Left lung (tissue), 10 donors: ENCODE results near the gene NSRP1. TPM values are rescaled to one million over a fixed set of nuclear protein-coding genes. Genes with fewer than 3 reads are reported as not detected.

Experiments used
- ATAC-seq: fragments of 200-7000 bp; cut with Tn5 transposase; one replicate; pipeline ENCODE4 v1.9.1; 2020; ENCODE audit warnings: moderate library complexity
- DNase-seq, 4 donors: peaks; one replicate each; pipeline ENCODE4 v3.0.0-alpha.2; 2013 to 2020
- H3K27ac ChIP-seq, 2 donors: fragments of 200-600 bp; sonication (generic) in 1 of 2; one replicate each; pipeline versions ENCODE4 v1.5.0 to v1.8.0; 2020 to 2021
- H3K27me3 ChIP-seq, 2 donors: fragments of 200-600 bp; sonication (generic) in 1 of 2; one replicate each; pipeline versions ENCODE4 v1.5.0 to v1.8.0; 2020 to 2021
- H3K36me3 ChIP-seq, 2 donors: fragments of 200-600 bp; sonication (generic) in 1 of 2; one replicate each; pipeline versions ENCODE4 v1.5.0 to v1.8.0; 2020 to 2021
- H3K4me1 ChIP-seq, 2 donors: fragments of 200-600 bp; one replicate each; pipeline ENCODE4 v1.8.0; 2021
- H3K4me3 ChIP-seq, 2 donors: fragments of 200-600 bp; sonication (generic) in 1 of 2; one replicate each; pipeline versions ENCODE4 v1.5.0 to v1.8.0; 2020 to 2021; ENCODE audit warnings: mild to moderate bottlenecking in 1 of 2
- H3K9me3 ChIP-seq, 2 donors: fragments of 200-600 bp; sonication (generic) in 1 of 2; one replicate each; pipeline versions ENCODE4 v1.5.0 to v1.8.0; 2020 to 2021
- CTCF ChIP-seq, 2 donors: fragments of 200-600 bp; sonication (generic) in 1 of 2; IDR thresholded peaks; one replicate each; pipeline versions ENCODE4 v1.5.0 to v1.8.0; 2021; ENCODE audit warnings: antibody characterized with exemption in 2 of 2
- intact Hi-C, 2 donors: fragments of 100-400 bp; cut with DNase I; formaldehyde crosslinking; loops; one replicate each; pipeline versions ENCODE4 v1.11.2 to v1.14.2; 2022
- polyA plus RNA-seq, 6 donors: library from polyadenylated mRNA; unstranded; fragments of 120-200 nt; gene quantifications; one replicate each; pipeline ENCODE4 v1.2.1, GENCODE V29; 2013; ENCODE audit not compliant: insufficient read length in 6 of 6
- total RNA-seq, 2 donors: library from RNA; stranded (reverse); fragmentation: NEBNext Ultra II Directional; extraction: Animal tissue kit (Norgen Biotek cat#: 25700); gene quantifications; one replicate each; pipeline ENCODE4 v1.2.1, GENCODE V29; 2021
- donor health status: DM: no; HTN: yes; CAD: no.
- donor health status: DM: no; HTN: no; CAD: no.

NSRP1 gene
- total and polyA plus RNA-seq, 8 donors: 17.7 to 42.8 (median 38.9) TPM

GRCh38 chr17:30165147-30165546, 48.5 kb downstream of the NSRP1 start:
- DNase-seq (no peak), ATAC-seq (no peak)
- intact Hi-C loops: no loop called here
- Histone ChIP-seq H3K27ac (no peak overlapping the region), H3K36me3 (peaks cover 0 to 22% of the 10 kb centered on the region in 2 donors), H3K4me3 (no peak overlapping the region), H3K4me1 (peaks cover 0 to 5% of the 10 kb centered on the region in 2 donors), H3K9me3 (no peaks in the 10 kb centered on the region), H3K27me3 (no peaks in the 10 kb centered on the region)
- no peak for TF ChIP-seq CTCF (IDR thresholded peaks at IDR 0.05)

GRCh38 chr17:30165960-30166359, 49.3 kb downstream of the NSRP1 start:
- Histone ChIP-seq H3K4me3 (no peak overlapping the region), H3K36me3 (peaks cover 0 to 22% of the 10 kb centered on the region in 2 donors), H3K27me3 (no peaks in the 10 kb centered on the region), H3K4me1 (peaks cover 0 to 2% of the 10 kb centered on the region in 2 donors), H3K9me3 (no peaks in the 10 kb centered on the region), H3K27ac (no peak overlapping the region)
- ATAC-seq (no peak), DNase-seq (no peak)
- no peak for TF ChIP-seq CTCF (IDR thresholded peaks at IDR 0.05)
- intact Hi-C loops: no loop called here

GRCh38 chr17:30170415-30170987, 53.9 kb downstream of the NSRP1 start:
- ATAC-seq: no peak
- no peak for DNase-seq
- Histone ChIP-seq H3K27me3 (no peaks in the 10 kb centered on the region), H3K27ac (no peak overlapping the region), H3K4me1 (no peaks in the 10 kb centered on the region), H3K9me3 (no peaks in the 10 kb centered on the region), H3K4me3 (no peak overlapping the region), H3K36me3 (peaks cover 0 to 30% of the 10 kb centered on the region in 2 donors)
- TF ChIP-seq CTCF (IDR thresholded peaks at IDR 0.05): no peak
- intact Hi-C loops: no loop called here

GRCh38 chr17:30172560-30172959, 55.9 kb downstream of the NSRP1 start:
- DNase-seq: no peak
- H3K4me1 ChIP-seq: no peaks in the 10 kb centered on the region
- no peaks in the 10 kb centered on the region for H3K9me3 ChIP-seq
- peaks cover 0 to 42% of the 10 kb centered on the region in 2 donors for H3K36me3 ChIP-seq
- intact Hi-C loops: no loop called here
- H3K27me3 ChIP-seq: no peaks in the 10 kb centered on the region
- TF ChIP-seq CTCF (IDR thresholded peaks at IDR 0.05): no peak
- no peak overlapping the region for H3K27ac ChIP-seq
- ATAC-seq: no peak
- H3K4me3 ChIP-seq: no peak overlapping the region

GRCh38 chr17:30173649-30174048, 57.0 kb downstream of the NSRP1 start:
- intact Hi-C loops: no loop called here
- H3K27me3 ChIP-seq: no peaks in the 10 kb centered on the region
- no peak overlapping the region for H3K4me3 ChIP-seq
- no peaks in the 10 kb centered on the region for H3K9me3 ChIP-seq
- no peak overlapping the region for H3K27ac ChIP-seq
- TF ChIP-seq CTCF (IDR thresholded peaks at IDR 0.05): no peak
- ATAC-seq: no peak
- no peaks in the 10 kb centered on the region for H3K4me1 ChIP-seq
- peaks cover 0 to 48% of the 10 kb centered on the region in 2 donors for H3K36me3 ChIP-seq
- no peak for DNase-seq
